HepG2 (cell line): ENCODE data around the gene ZNF384. TPM values are rescaled to one million over a fixed set of nuclear protein-coding genes. Genes with fewer than 3 reads are reported as not detected.
A peak's percentile ranks its signal among the peaks of the same experiment; 100 is the strongest.

ENCODE experiments used
- ATAC-seq: fragments of 200-7000 bp; cut with Tn5 transposase; 3 replicates; pipeline ENCODE4 v1.9.1; 2020; ENCODE audit warnings: mild to moderate bottlenecking, moderate library complexity
- BruUV-seq: library from RNA; stranded (reverse); fragments of 400-500 nt; replicated peaks from 2 replicates; lab custom pipeline; 2021; lab: Mats Ljungman, UMichigan
- CTCF ChIA-PET: fragments of 300-600 bp; formaldehyde crosslinking; extraction: SDS; loops from one replicate; lab custom pipeline; 2021; ENCODE audit warnings: low total read pairs, inconsistent platforms, low intra/inter-chr PET ratio; lab: Yijun Ruan, JAX
- POLR2A ChIA-PET: fragments of 350-600 bp; sonication (Branson Sonifier 250); formaldehyde crosslinking; loops from one replicate; lab custom pipeline; 2020; ENCODE audit warnings: antibody characterized with exemption, inconsistent platforms; lab: Yijun Ruan, JAX
- DNase-seq: peaks from one replicate; pipeline ENCODE4 v3.0.0-alpha.2; 2015; ENCODE audit warnings: low spot score
- FAIRE-seq: peaks from 3 replicates; lab custom pipeline; 2011; peaks lifted over from hg19 to GRCh38; lab: Jason Lieb, UNC
- H2AFZ ChIP-seq: one replicate; pipeline ENCODE4 v1.6.1; 2011; ENCODE audit warnings: low read length, inconsistent platforms
- H3K27ac ChIP-seq: fragments of 300-600 bp; 3 replicates; pipeline ENCODE4 v1.8.0; 2011; ENCODE audit warnings: mixed run types, mild to moderate bottlenecking, mixed read lengths, low read length, inconsistent platforms; ENCODE audit not compliant: insufficient read depth; ENCODE audit errors: extremely low read length
- H3K27me3 ChIP-seq, 2 experiments: fragments of 200-600 bp in 1 of 2; 2 replicates in 1 of 2; 3 replicates in 1 of 2; pipeline versions ENCODE4 v1.6.0 to v1.8.0; 2011; ENCODE audit warnings: low read length in 2 of 2, mild to moderate bottlenecking in 2 of 2, moderate library complexity in 2 of 2, inconsistent platforms in 1 of 2; ENCODE audit not compliant: insufficient read depth in 2 of 2, control insufficient read depth in 1 of 2
- H3K36me3 ChIP-seq, 2 experiments: fragments of 200-600 bp in 1 of 2; replicated peaks in 1 of 2; 2 replicates in 1 of 2; 3 replicates in 1 of 2; pipeline versions ENCODE4 v1.5.1 to v1.8.0; 2011; ENCODE audit warnings: low read length in 2 of 2, inconsistent platforms in 1 of 2; ENCODE audit not compliant: insufficient read depth in 2 of 2, control insufficient read depth in 1 of 2
- H3K4me1 ChIP-seq: 2 replicates; pipeline ENCODE4 v1.5.1; 2012; ENCODE audit warnings: low read length, inconsistent platforms; ENCODE audit not compliant: insufficient read depth
- H3K4me2 ChIP-seq: 2 replicates; pipeline ENCODE4 v1.6.0; 2011; ENCODE audit warnings: low read depth, low read length, inconsistent platforms
- H3K4me3 ChIP-seq, 3 experiments: fragments of 200-600 bp in 1 of 3; sonication (generic), shearing (Covaris generic) in 1 of 3; replicated peaks in 1 of 3; 2 replicates each; pipeline ENCODE4 v1.5.1; 2011 to 2016; ENCODE audit warnings: low read length in 3 of 3, inconsistent platforms in 2 of 3, low read depth in 2 of 3, mild to moderate bottlenecking in 2 of 3, control low read depth in 1 of 3, mixed read lengths in 1 of 3; ENCODE audit not compliant: insufficient read depth in 1 of 3
- H3K79me2 ChIP-seq: one replicate; pipeline ENCODE4 v1.6.1; 2011; ENCODE audit warnings: low read length, inconsistent platforms; ENCODE audit not compliant: insufficient read depth
- H3K9ac ChIP-seq: 2 replicates; pipeline ENCODE4 v1.6.0; 2011; ENCODE audit warnings: mild to moderate bottlenecking, low read depth, low read length, inconsistent platforms; ENCODE audit not compliant: insufficient read depth
- H3K9me3 ChIP-seq: 2 replicates; pipeline ENCODE4 v1.5.1; 2012; ENCODE audit warnings: mild to moderate bottlenecking, low read length
- H4K20me1 ChIP-seq: 2 replicates; pipeline ENCODE4 v1.6.0; 2011; ENCODE audit warnings: inconsistent platforms, mild to moderate bottlenecking, low read length, moderate library complexity; ENCODE audit not compliant: insufficient read depth
- CHD2 ChIP-seq: IDR thresholded peaks from 2 replicates; pipeline ENCODE4 v1.6.1; 2011; ENCODE audit warnings: low read depth, low read length, improper control_type of control experiment
- DNMT3B ChIP-seq: conservative IDR thresholded peaks from 2 replicates; pipeline ENCODE4 v1.6.1; 2016; ENCODE audit warnings: missing biosample characterization, control low read depth
- EEA1 ChIP-seq: sonication (generic); formaldehyde crosslinking; IDR thresholded peaks from 2 replicates; pipeline ENCODE4 v1.5.1; 2020; ENCODE audit warnings: mild to moderate bottlenecking, missing genetic modification reagents, borderline replicate concordance
- EED ChIP-seq: sonication (generic); formaldehyde crosslinking; IDR thresholded peaks from 2 replicates; pipeline ENCODE4 v1.5.0; 2020; ENCODE audit warnings: mild to moderate bottlenecking, missing genetic modification reagents
- FOXO1 ChIP-seq: sonication (generic); formaldehyde crosslinking; IDR thresholded peaks from 2 replicates; pipeline ENCODE4 v1.4.0; 2020; ENCODE audit warnings: missing genetic modification reagents
- GATAD2A ChIP-seq: IDR thresholded peaks from 2 replicates; pipeline ENCODE4 v1.6.1; 2016
- GMEB2 ChIP-seq: IDR thresholded peaks from 2 replicates; pipeline ENCODE4 v1.6.1; 2016; ENCODE audit warnings: missing biosample characterization, missing genetic modification reagents, low read depth
- ISX ChIP-seq: sonication (generic); formaldehyde crosslinking; conservative IDR thresholded peaks from 2 replicates; pipeline ENCODE4 v1.5.0; 2020; ENCODE audit warnings: missing genetic modification reagents
- MED8 ChIP-seq: sonication (generic); formaldehyde crosslinking; IDR thresholded peaks from 2 replicates; pipeline ENCODE4 v1.8.1; 2023; ENCODE audit warnings: mild to moderate bottlenecking, missing genetic modification reagents; ENCODE audit not compliant: insufficient replicate concordance
- NFE2L1 ChIP-seq: sonication (generic); formaldehyde crosslinking; IDR thresholded peaks from 2 replicates; pipeline ENCODE4 v1.4.0; 2020; ENCODE audit warnings: missing genetic modification reagents, mild to moderate bottlenecking, borderline replicate concordance
- NFKBIZ ChIP-seq: IDR thresholded peaks from 2 replicates; pipeline ENCODE4 v1.6.1; 2018; ENCODE audit warnings: missing genetic modification reagents, missing compliant biosample characterization
- NRL ChIP-seq: sonication (generic); formaldehyde crosslinking; IDR thresholded peaks from 2 replicates; pipeline ENCODE4 v1.5.0; 2020; ENCODE audit warnings: missing genetic modification reagents, mild to moderate bottlenecking, moderate library complexity, borderline replicate concordance
- ONECUT2 ChIP-seq: sonication (generic); formaldehyde crosslinking; IDR thresholded peaks from 2 replicates; pipeline ENCODE4 v1.4.0; 2020; ENCODE audit warnings: missing genetic modification reagents
- REL ChIP-seq: sonication (generic); formaldehyde crosslinking; conservative IDR thresholded peaks from 2 replicates; pipeline ENCODE4 v1.8.0; 2022; ENCODE audit warnings: mild to moderate bottlenecking, missing genetic modification reagents, moderate library complexity
- SNRNP70 ChIP-seq: fragments of 200-400 bp; formaldehyde crosslinking; IDR thresholded peaks from 2 replicates; pipeline ENCODE4 v1.6.1; 2017; ENCODE audit warnings: mild to moderate bottlenecking, low read depth, low read length, moderate library complexity
- TBX3 ChIP-seq: fragments of 450-650 bp; IDR thresholded peaks from 2 replicates; pipeline ENCODE4 v1.6.1; 2017; ENCODE audit warnings: antibody characterized with exemption, mild to moderate bottlenecking, inconsistent platforms, borderline replicate concordance
- ZBTB21 ChIP-seq: sonication (generic); formaldehyde crosslinking; IDR thresholded peaks from 2 replicates; pipeline ENCODE4 v1.4.0; 2020; ENCODE audit warnings: missing genetic modification reagents
- ZMAT3 ChIP-seq: sonication (generic); formaldehyde crosslinking; conservative IDR thresholded peaks from 2 replicates; pipeline ENCODE4 v1.7.0; 2021; ENCODE audit warnings: missing genetic modification reagents
- ZNF326 ChIP-seq: sonication (generic); formaldehyde crosslinking; IDR thresholded peaks from 2 replicates; pipeline ENCODE4 v1.4.0; 2020; ENCODE audit warnings: missing genetic modification reagents, borderline replicate concordance
- ZNF337 ChIP-seq: sonication (generic); formaldehyde crosslinking; IDR thresholded peaks from 2 replicates; pipeline ENCODE4 v1.5.1; 2020; ENCODE audit warnings: missing genetic modification reagents, low read depth, mild to moderate bottlenecking, borderline replicate concordance
- ZNF569 ChIP-seq: sonication (generic); formaldehyde crosslinking; IDR thresholded peaks from 2 replicates; pipeline ENCODE4 v1.5.0; 2020; ENCODE audit warnings: mild to moderate bottlenecking, missing genetic modification reagents, moderate library complexity, borderline replicate concordance
- ZNF629 ChIP-seq: sonication (generic); formaldehyde crosslinking; conservative IDR thresholded peaks from 2 replicates; pipeline ENCODE4 v1.5.0; 2020; ENCODE audit warnings: missing genetic modification reagents
- WGBS: methylation state at CpG from one replicate; pipeline ENCODE4 v1.1.6; 2017; ENCODE audit warnings: low lambda C conversion rate; 5-methylcytosine and 5-hydroxymethylcytosine counted together
- in situ Hi-C: cut with HindIII; loops from 2 replicates; pipeline ENCODE4 v1.10.0; 2017; ENCODE audit warnings: low pct_unique_long_range_greater_than_20kb; ENCODE audit not compliant: extremely low pct_ligation_motif_present
- intact Hi-C: fragments of 100-400 bp; cut with micrococcal nuclease; formaldehyde crosslinking; loops from one replicate; pipeline ENCODE4 v1.10.0; 2022; ENCODE audit not compliant: unreplicated experiment
- polyA plus RNA-seq, 8 experiments: library from polyadenylated mRNA; depleted of rRNA in 3 of 8; stranded (reverse) in 7 of 8; unstranded in 1 of 8; fragments of >200 nt; fragmentation: Illumina TruSeq in 4 of 8; extraction: Trizol in 4 of 8; gene quantifications; 2 replicates each; pipeline versions ENCODE4 v1.2.1 to v1.2.3, GENCODE V29; 2011 to 2016; ENCODE audit warnings: low read depth in 4 of 8, missing spikeins in 1 of 8, mixed read lengths in 1 of 8; ENCODE audit not compliant: insufficient read depth in 1 of 8
- total RNA-seq, 5 experiments: library from RNA; depleted of rRNA; stranded (reverse); fragments of >200 nt; fragmentation: Illumina TruSeq; extraction: Trizol; gene quantifications; 2 replicates each; pipeline ENCODE4 v1.2.3, GENCODE V29; 2016; ENCODE audit warnings: low read depth in 1 of 5
- TF ChIP-seq, protein P1 (sequence below): sonication (generic); formaldehyde crosslinking; IDR thresholded peaks from 2 replicates; pipeline ENCODE4 v1.4.0; 2020; ENCODE audit warnings: missing genetic modification reagents

The ZNF384 gene
- total and polyA plus RNA-seq, 2 of the 13 experiments (the other 11 are each of a cell fraction or from before 2014, with no cell fraction given) = 23.6 to 55.3 TPM

DNA sequence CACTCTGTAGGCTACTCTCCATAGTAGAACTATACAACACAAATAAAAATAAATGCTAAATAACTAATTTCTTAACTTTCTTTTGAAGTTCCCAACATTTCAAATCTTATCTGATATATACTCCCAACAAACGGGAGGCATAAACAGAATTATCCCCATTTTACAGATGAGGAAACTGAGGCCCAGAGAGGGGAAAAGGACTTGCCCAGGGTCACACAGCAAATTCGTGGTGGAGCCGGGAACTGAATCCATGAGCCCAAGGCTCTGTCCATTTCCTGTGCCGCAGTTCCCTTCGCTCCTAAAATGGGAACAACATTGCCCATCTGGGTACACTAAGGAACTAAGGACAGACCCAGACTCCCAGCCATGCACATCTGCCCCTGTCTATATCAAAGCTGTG lies 12.2 kb downstream of the ZNF384 start:
- in situ Hi-C loops = no loop called here

DNA sequence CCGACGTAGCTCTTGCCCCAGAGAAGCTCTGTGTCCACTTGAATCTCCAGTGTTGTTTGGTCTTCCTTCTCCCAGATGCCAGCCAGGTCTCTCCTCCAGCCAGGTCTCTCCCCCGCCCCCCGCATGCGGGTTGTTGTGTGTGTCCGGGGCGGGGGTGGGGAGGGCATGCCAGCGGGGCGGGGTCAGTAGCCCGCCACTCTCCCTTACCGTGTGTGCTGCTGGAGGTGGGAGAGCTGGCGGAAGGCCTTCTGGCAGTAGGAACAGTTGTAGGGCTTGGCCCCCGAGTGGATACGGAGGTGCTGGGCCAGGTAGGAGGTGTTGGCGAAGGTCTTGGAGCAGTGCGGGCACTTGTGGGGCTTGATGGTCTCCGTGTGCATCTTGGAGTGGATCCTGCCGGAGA lies 17.0 kb downstream of the ZNF384 start:
- ChIA-PET POLR2A (interaction anchor here (2.0 kb wide), 1 partner anchor 17 kb away, joined by 6 read pairs; the partner anchor contains the start of gene ZNF384), CTCF (no interaction called here)
- no peak overlapping the region for H3K4me3 ChIP-seq
- H2AFZ ChIP-seq = no peak overlapping the region
- H3K9ac ChIP-seq = no peak overlapping the region
- intact Hi-C loops (no loop called here), in situ Hi-C loops (no loop called here)
- ATAC-seq (no peak), FAIRE-seq (no peak), DNase-seq (no peak)
- over 99% methylated on average over 18 of the region's 18 CpGs for WGBS
- H3K79me2 ChIP-seq = no peaks in the 10 kb centered on the region
- H3K4me1 ChIP-seq = no peaks in the 10 kb centered on the region
- H3K4me2 ChIP-seq = no peak overlapping the region
- H3K36me3 ChIP-seq = peaks cover 35 to 97% of the 10 kb centered on the region in 2 experiments
- BruUV-seq = no TSS peak
- no peak overlapping the region for H3K27ac ChIP-seq
- H4K20me1 ChIP-seq = no peaks in the 10 kb centered on the region
- no peaks in the 10 kb centered on the region for H3K9me3 ChIP-seq
- no peaks in the 10 kb centered on the region for H3K27me3 ChIP-seq
- TF ChIP-seq GMEB2 (CRISPR knock-in tag) (no peak), NFKBIZ (CRISPR knock-in tag) (no peak), EED (CRISPR knock-in tag) (no peak), FOXO1 (no peak), ZNF629 (no peak), ZNF337 (CRISPR knock-in tag) (no peak), ZNF569 (CRISPR knock-in tag) (no peak), REL (no peak), ISX (no peak), NRL (CRISPR knock-in tag) (no peak), DNMT3B (no peak), CHD2 (no peak), ZMAT3 (CRISPR knock-in tag) (no peak), ONECUT2 (no peak), GATAD2A (no peak)
- TF ChIP-seq, protein P1, sequence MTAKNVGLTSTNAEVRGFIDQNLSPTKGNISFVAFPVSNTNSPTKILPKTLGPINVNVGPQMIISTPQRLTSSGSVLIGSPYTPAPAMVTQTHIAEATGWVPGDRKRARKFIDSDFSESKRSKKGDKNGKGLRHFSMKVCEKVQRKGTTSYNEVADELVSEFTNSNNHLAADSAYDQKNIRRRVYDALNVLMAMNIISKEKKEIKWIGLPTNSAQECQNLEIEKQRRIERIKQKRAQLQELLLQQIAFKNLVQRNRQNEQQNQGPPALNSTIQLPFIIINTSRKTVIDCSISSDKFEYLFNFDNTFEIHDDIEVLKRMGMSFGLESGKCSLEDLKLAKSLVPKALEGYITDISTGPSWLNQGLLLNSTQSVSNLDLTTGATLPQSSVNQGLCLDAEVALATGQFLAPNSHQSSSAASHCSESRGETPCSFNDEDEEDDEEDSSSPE (CRISPR knock-in tag) = no peak

More for the DNA sequence above, 12.2 kb downstream of the ZNF384 start:
- WGBS = 97% methylated on average over 5 of the region's 5 CpGs
- FAIRE-seq (no peak), DNase-seq (no peak), ATAC-seq (no peak)
- Histone ChIP-seq H3K9ac (no peak overlapping the region), H2AFZ (no peak overlapping the region), H3K27ac (no peak overlapping the region), H4K20me1 (no peaks in the 10 kb centered on the region), H3K27me3 (no peaks in the 10 kb centered on the region), H3K4me1 (no peaks in the 10 kb centered on the region), H3K9me3 (no peaks in the 10 kb centered on the region), H3K4me3 (no peak overlapping the region), H3K4me2 (no peak overlapping the region), H3K79me2 (peaks cover 24% of the 10 kb centered on the region), H3K36me3 (peaks cover 33 to 88% of the 10 kb centered on the region in 2 experiments)
- CTCF ChIA-PET = no interaction called here
- TF ChIP-seq TBX3 = no peak
- no peak for TF ChIP-seq MED8 (CRISPR knock-in tag)
- no peak for TF ChIP-seq ZBTB21 (CRISPR knock-in tag)
- peak; percentile 89 for TF ChIP-seq ZNF629
- no peak for TF ChIP-seq SNRNP70
- TF ChIP-seq EEA1 (CRISPR knock-in tag) = no peak
- TF ChIP-seq NFE2L1 (CRISPR knock-in tag) = no peak
- TF ChIP-seq ZNF326 (CRISPR knock-in tag) = no peak
- POLR2A ChIA-PET = no interaction called here
- BruUV-seq = no TSS peak
- intact Hi-C loops = no loop called here
